ENCODE data around the gene MYH16.
"Not testable (repeated sequence)": the region's sequence is repeated elsewhere in the genome, so short reads cannot be mapped to it uniquely, and the experiment has no call there.

The MYH16 gene

GRCh38 chr7:99305473-99306260 is 33.0 kb downstream of the MYH16 start:
- DNase-seq (ENCODE audit: low read depth), result no peak

GRCh38 chr7:99308461-99309074 is 35.9 kb downstream of the MYH16 start:
- no peak for DNase-seq (ENCODE audit: low read depth)

DNA sequence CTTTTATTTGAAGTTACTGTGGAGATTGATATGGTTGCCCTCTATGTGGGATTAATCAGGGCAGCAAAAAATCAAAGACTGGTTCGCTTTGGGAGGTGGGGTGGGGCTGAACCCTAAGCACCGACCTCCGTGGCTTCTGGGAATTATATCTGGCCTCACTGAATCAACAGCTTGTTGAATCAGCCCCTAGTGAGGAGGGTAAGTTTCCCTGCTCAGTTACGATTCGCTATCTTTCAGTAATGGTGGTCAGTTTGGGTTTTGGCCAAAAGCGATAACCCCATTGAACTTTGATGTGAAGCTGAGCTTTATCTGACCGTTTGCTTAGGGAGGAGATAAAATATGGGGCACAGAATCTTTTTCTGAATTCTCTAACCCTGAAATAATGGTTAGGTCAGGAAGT is 36.5 kb downstream of the MYH16 start:
- DNase-seq (ENCODE audit: low read depth), result no peak

GRCh38 chr7:99310004-99310403 is 37.4 kb downstream of the MYH16 start:
- DNase-seq (ENCODE audit: low read depth), result no peak

DNA sequence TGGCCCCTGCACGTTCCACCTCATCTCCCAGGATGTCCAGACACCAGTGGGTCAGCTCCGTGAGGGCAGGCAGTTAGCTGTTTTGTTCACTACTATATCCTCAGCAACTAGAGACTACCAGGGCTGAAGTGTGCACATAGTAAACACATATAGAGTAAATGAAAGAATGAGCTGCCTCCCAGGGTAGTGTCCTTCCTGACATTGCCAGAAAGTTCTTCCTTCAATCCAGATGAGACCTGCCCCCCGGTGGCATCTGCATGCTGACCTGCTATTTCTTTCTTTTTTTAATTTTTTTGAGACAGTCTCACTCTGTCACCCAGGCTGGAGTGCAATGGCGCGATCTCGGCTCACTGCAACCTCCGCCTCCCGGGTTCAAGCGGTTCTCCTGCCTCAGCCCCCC is 39.1 kb downstream of the MYH16 start:
- DNase-seq (ENCODE audit: low read depth), result no peak

- DNase-seq (ENCODE audit: low read depth), result no peak
These were observed 39.9 kb downstream of the MYH16 start for GRCh38 chr7:99312316-99313203.

- no peak for DNase-seq (ENCODE audit: low read depth)
These were observed 40.5 kb downstream of the MYH16 start for GRCh38 chr7:99313204-99313573.

GRCh38 chr7:99314504-99314903 is 41.9 kb downstream of the MYH16 start:
- no peak for DNase-seq (ENCODE audit: low read depth)

DNA sequence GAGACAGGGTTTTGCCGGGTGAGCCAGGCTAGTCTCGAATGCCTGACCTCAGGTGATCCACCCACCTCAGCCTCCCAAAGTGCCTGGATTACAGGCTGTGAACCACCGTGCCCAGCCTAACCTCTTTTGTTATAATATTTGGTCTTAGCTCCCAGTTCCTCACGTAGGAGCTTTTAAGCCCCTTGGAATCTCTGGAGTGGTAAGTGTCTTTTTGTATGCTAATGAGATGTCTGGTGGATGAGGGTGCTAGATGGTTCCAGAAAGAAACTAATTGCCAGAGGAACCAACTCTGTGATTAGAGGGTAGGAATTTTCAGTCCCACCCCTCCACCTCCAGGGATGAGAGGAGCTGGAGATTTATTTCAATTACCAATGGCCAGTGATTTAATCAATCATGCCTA is 47.7 kb downstream of the MYH16 start:
- no peak for DNase-seq (ENCODE audit: low read depth)

- not testable (repeated sequence) for DNase-seq (ENCODE audit: low read depth)
These were observed 50.0 kb downstream of the MYH16 start for GRCh38 chr7:99322659-99323058.

DNA sequence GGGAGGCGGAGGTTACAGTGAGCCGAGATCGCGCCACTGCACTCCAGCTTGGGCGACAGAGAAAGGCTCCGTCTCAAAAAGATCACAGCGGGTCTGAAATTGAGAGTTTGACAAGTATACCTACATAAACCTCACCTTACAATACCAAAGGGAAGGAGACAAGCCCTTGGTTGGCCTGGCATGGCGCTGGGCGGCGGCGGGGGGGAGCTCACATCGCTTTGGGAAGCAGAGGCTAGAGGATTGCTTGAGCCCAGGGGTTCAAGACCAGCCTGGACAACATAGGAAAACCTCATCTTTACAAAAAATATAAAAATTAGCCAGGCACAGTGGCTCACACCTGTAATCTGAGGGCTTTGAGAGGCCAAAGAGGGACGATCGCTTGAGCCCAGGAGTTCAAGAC is 51.9 kb downstream of the MYH16 start:
- DNase-seq (ENCODE audit: low read depth), result no peak

DNA sequence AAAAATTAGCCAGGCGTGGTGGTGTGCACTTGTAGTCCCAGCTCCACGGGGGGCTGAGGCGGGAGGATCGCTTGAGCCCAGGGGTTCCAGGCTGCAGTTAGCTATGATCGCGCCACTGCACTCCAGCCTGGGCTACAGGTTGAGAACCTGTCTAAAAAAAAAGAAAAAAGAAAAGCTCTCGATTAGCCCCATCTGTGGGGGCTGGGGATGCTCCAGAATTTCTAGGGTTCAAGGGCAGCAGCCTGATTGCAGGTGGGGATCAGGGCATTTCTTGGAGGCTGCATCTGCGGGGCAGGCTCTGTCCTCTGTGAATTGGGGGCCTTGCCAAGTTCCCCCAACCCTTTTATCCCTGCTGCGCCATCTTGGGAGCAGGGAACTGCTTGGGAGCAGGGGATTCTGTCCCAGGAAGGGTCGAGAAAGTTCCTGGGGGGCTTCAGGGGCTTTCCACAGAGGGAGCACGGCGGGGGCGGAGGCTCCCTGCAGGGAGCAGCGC is 52.4 kb downstream of the MYH16 start:
- DNase-seq (ENCODE audit: low read depth), result no peak

DNA sequence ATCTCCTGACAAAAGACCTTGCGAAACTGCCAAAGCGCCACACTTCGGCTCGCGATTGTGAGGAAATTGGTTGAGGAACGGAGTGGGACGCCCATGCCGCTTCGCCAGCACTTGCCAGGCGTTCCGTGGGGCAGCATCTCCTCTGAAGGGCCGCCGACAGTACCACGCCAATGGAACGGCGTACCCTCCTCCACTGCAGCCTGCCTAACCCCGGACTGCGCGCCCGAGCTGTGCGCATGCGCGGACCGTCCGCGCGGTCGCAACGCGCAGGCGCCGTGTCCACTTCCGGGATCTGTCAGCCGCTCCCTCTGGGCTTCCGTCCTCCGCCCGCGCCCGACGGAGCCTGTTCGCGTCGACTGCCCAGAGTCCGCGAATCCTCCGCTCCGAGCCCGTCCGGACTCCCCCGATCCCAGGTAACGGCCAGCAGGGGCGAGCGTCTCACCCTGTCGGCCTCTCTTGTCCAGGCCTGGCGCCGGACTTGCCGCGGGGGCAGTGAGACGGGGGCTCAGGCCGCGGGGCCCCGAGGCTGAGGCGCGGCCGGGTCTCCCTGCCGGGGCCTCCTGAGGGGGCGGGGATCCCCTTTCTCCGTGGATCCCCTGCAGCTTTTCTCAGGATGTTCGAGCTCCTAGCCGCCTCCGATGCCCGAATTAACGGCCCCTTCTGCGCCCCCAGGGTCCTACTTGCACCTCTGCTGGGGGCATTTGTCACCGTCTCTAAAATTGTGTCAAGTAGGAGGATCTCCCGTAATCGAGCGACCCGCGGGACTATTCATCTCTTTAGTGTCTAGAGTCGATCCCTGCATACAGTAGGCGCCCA is 53.2 kb downstream of the MYH16 start, which contains the start of gene ARPC1A:
ARPC1A (plus strand) TSS at position 307 of the 816 bp plus-strand sequence. CDS start 7,456 bp downstream, outside the sequence.
- DNase-seq (ENCODE audit: low read depth), result peak; percentile 87

GRCh38 chr7:99326408-99326782 is 53.8 kb downstream of the MYH16 start:
- no peak for DNase-seq (ENCODE audit: low read depth)

DNA sequence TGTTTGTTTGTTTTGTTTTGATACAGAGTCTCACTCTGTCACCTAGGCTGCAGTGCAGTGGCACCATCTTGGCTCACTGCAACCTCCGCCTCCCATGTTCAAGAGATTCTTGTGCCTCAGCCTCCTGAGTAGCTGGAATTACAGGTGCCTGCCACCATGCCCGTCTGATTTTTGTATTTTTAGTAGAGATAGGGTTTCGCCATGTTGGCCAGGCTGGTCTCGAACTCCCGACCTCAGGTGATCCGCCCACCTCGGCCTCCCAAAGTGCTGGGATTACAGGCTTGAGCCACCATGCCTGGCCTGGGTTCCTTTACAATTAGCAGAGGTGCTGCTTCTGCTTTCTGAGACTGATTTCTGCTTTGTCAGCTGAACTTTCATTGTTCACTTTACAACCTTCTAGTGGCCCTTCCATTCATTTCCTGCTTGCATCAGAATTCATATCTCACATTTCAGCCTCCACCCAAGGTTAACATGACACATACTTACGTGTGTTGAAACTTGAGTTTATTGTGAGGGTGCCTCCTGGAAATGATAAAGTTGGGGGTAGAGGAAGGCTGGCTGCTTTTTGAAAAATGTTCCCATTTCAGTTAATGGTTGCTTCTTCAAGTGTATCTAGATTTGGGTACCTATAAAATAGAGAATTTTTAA is 57.8 kb downstream of the MYH16 start:
- not testable (repeated sequence) for DNase-seq (ENCODE audit: low read depth)

DNA sequence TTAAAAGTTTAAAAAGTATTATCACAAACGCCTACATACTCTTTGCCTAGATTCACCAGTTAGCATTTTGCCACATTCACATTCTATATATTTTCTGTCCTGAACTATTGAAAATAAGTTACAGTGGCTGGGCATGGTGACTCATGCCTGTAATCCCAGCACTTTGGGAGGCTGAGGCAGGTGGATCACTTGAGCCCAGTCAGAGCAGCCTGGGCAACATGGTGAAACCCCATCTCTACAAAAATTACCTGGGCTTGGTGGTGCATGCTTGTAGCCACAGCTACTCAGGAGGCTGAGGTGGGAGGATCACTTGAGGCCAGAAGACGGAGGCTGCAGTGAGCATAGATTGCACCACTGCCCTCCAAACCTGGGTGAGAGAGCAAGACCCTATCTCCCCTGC is 58.4 kb downstream of the MYH16 start:
- no peak for DNase-seq (ENCODE audit: low read depth)

DNA sequence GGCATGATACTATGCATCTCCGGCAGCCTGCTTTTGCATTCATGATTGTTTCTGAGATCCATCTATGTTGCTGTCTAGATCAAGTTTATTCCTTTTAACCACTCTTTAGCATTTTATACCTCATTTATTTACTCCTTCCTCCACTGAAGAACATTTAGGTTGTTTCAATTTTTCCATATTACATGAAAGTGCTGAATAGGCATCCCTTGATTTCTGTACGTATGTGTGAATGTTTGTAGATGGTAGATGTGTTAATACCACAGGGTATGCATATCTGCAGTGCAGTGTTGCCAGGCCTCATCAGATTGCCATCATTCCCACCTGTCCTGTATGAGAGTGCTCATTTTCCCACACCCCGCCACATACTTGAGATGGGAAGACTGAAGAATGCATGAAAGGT is 67.0 kb downstream of the MYH16 start:
- DNase-seq (ENCODE audit: low read depth), result no peak

DNA sequence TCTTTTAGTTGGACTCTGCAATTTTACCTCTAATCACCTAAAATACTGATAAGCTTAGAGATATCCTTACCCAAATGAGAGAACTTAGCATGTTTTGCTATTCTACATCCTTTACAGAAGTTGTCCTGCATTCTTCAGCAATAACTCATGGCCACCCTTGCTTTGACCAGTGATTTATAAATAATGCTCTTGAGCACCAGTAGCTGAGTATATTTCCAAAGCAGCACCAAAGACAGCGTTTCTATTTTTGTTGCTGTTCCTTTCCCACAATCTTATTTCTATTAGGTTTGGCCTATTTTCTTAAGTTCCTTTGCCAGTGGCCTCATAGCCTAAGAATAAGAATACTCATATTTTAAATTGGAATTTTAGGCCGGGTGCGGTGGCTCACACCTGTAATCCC is 68.0 kb downstream of the MYH16 start:
- DNase-seq (ENCODE audit: low read depth), result no peak

GRCh38 chr7:99344061-99344647 is 71.5 kb downstream of the MYH16 start:
- no peak for DNase-seq (ENCODE audit: low read depth)

GRCh38 chr7:99350641-99351040 is 78.0 kb downstream of the MYH16 start:
- DNase-seq (ENCODE audit: low read depth), result not testable (repeated sequence)

GRCh38 chr7:99352247-99352646 is 79.6 kb downstream of the MYH16 start:
- no peak for DNase-seq (ENCODE audit: low read depth)
